Activated CD4-positive, alpha-beta T cell treated with anti-CD3 and anti-CD28 coated beads, Interleukin-2, amount 10 ng/mL, durations not matched to agents 24 days and 14 days (primary cell): ENCODE results near the gene PTPRT. TPM values are rescaled to one million over a fixed set of nuclear protein-coding genes. Genes with fewer than 3 reads are reported as not detected.

Experiments used
- DNase-seq: peaks from one replicate; pipeline ENCODE4 v3.0.0; 2022
- H3K27ac Mint-ChIP-seq: one replicate; pipeline ENCODE4 v1.8.0; 2022; ENCODE audit warnings: mild to moderate bottlenecking, mixed read lengths
- H3K27me3 Mint-ChIP-seq: one replicate; pipeline ENCODE4 v1.8.0; 2022; ENCODE audit warnings: mixed read lengths
- H3K36me3 Mint-ChIP-seq: one replicate; pipeline ENCODE4 v1.8.0; 2022; ENCODE audit warnings: low read depth, mild to moderate bottlenecking, mixed read lengths
- H3K4me1 Mint-ChIP-seq: one replicate; pipeline ENCODE4 v1.8.0; 2021; ENCODE audit warnings: mixed read lengths
- H3K4me3 Mint-ChIP-seq: one replicate; pipeline ENCODE4 v1.8.0; 2022; ENCODE audit warnings: mild to moderate bottlenecking, moderate library complexity, mixed read lengths
- H3K9me3 Mint-ChIP-seq: one replicate; pipeline ENCODE4 v1.8.0; 2021; ENCODE audit warnings: mixed read lengths
- intact Hi-C: fragments of 100-400 bp; cut with micrococcal nuclease; formaldehyde crosslinking; loops from one replicate; pipeline ENCODE4 v1.15.1; 2023
- total RNA-seq: library from RNA; stranded (reverse); gene quantifications from 2 replicates; pipeline ENCODE4 v1.2.3, GENCODE V29; 2022

The PTPRT gene
- total RNA-seq, 1 donor from 2014 or later = not detected

GRCh38 chr20:42978184-42978974, 211.3 kb downstream of the PTPRT start:
- H3K27ac Mint-ChIP-seq = no peak overlapping the region
- no peak overlapping the region for H3K4me3 Mint-ChIP-seq
- no peaks in the 10 kb centered on the region for H3K27me3 Mint-ChIP-seq
- H3K36me3 Mint-ChIP-seq = no peaks in the 10 kb centered on the region
- no peak for DNase-seq
- no peaks in the 10 kb centered on the region for H3K4me1 Mint-ChIP-seq
- intact Hi-C loops = no loop called here
- H3K9me3 Mint-ChIP-seq = peaks cover 4% of the 10 kb centered on the region

DNA sequence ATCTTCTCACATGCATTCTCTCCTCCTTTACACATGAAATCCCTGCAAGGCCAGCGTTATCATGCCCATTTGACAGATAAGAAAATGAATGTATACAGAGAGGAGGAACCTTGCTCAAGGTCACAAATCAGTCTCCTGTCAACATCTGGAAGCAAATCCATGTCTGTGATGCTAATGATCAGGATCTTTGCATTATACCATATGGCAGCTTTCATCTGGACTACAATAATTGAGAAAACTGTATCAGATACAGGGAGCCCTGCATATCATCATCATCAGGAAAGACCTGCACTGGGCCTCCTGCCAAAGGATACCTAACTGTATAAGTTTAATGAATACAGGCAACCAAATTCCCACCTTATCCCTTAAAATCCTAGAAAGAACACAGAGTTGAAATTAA, 213.7 kb downstream of the PTPRT start:
- H3K4me1 Mint-ChIP-seq = no peaks in the 10 kb centered on the region

DNA sequence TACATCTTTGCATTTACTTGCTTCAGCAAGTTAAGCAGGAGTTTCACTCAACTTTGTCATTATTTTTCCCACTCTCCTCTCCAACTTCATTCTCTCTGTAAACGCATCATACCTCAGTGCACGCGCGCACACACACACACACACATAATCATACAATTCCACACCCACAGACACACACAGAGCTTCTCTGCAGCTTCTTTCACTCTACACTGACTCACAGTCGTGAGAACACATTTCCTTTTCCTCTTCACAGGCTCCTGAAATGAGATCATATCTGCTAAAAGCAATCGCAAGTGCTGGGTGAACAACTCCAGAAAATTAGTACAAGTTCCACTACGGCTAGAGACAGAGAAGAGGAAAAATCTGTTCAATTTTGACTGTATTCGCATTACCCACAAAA, 215.4 kb downstream of the PTPRT start:
- Mint-ChIP-seq H3K27ac (no peak overlapping the region), H3K36me3 (no peaks in the 10 kb centered on the region), H3K9me3 (peaks cover 4% of the 10 kb centered on the region), H3K4me3 (no peak overlapping the region), H3K27me3 (no peaks in the 10 kb centered on the region), H3K4me1 (no peaks in the 10 kb centered on the region)
- intact Hi-C loops = no loop called here
- no peak for DNase-seq

More for the DNA sequence above, 213.7 kb downstream of the PTPRT start:
- no peak overlapping the region for H3K4me3 Mint-ChIP-seq
- peaks cover 4% of the 10 kb centered on the region for H3K9me3 Mint-ChIP-seq
- H3K36me3 Mint-ChIP-seq = no peaks in the 10 kb centered on the region
- no peak for DNase-seq
- intact Hi-C loops = no loop called here
- H3K27ac Mint-ChIP-seq = no peak overlapping the region
- H3K27me3 Mint-ChIP-seq = no peaks in the 10 kb centered on the region

- H3K27ac Mint-ChIP-seq = no peak overlapping the region
- H3K4me1 Mint-ChIP-seq = no peaks in the 10 kb centered on the region
Measured at GRCh38 chr20:42972591-42972990, 217.1 kb downstream of the PTPRT start.

DNA sequence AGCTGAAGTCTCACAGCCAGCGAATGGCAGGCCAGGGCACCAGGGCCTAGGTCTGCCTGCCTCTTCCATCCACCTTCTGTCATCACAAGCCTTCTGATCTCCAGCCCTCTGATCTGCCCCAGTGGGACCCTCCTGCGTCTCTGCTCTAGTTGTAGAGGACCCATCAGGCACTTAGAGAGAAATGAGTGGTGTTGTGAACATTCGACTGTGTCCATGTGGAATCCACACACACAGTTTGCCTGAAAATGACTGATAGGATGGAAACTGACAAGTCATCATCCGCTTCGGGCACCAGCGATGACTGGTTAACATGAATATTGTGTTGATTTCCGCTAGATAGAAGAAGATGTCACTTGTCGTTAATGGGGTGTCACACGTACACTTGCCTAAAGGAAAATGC, 221.0 kb downstream of the PTPRT start:
- no peak for DNase-seq
- no peak overlapping the region for H3K27ac Mint-ChIP-seq
- intact Hi-C loops = no loop called here
- H3K4me3 Mint-ChIP-seq = no peak overlapping the region
- H3K36me3 Mint-ChIP-seq = no peaks in the 10 kb centered on the region
- H3K27me3 Mint-ChIP-seq = no peaks in the 10 kb centered on the region
- H3K4me1 Mint-ChIP-seq = no peaks in the 10 kb centered on the region
- no peaks in the 10 kb centered on the region for H3K9me3 Mint-ChIP-seq

More at GRCh38 chr20:42972591-42972990, 217.1 kb downstream of the PTPRT start:
- intact Hi-C loops = no loop called here
- H3K9me3 Mint-ChIP-seq = peaks cover 4% of the 10 kb centered on the region
- no peaks in the 10 kb centered on the region for H3K36me3 Mint-ChIP-seq
- no peak for DNase-seq
- H3K27me3 Mint-ChIP-seq = no peaks in the 10 kb centered on the region
- no peak overlapping the region for H3K4me3 Mint-ChIP-seq

- H3K27me3 Mint-ChIP-seq = no peaks in the 10 kb centered on the region
- DNase-seq = no peak
- no peak overlapping the region for H3K4me3 Mint-ChIP-seq
- no peaks in the 10 kb centered on the region for H3K9me3 Mint-ChIP-seq
- no peak overlapping the region for H3K27ac Mint-ChIP-seq
- H3K36me3 Mint-ChIP-seq = no peaks in the 10 kb centered on the region
- H3K4me1 Mint-ChIP-seq = no peaks in the 10 kb centered on the region
- intact Hi-C loops = no loop called here
Measured at GRCh38 chr20:42963796-42964195, 225.9 kb downstream of the PTPRT start.

DNA sequence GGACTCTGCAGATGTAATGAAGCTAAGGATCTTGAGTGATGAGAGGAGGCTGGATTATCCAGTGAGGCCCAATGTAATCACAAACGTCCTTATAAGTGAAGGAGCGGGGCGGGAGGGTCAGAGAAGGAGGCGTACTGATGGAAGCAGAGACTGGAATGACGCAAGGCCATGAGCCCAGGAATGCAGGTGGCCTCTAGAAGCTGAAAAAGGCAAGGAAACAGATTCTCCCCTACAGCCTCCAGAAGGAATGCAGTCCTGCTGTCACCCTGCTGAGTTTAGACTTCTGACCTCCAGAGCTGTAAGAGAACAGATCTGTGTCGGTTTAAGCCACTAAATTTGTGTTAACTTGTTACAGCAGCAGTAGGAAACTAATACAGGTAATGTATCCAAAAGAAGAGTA, 227.9 kb downstream of the PTPRT start:
- Mint-ChIP-seq H3K27me3 (no peaks in the 10 kb centered on the region), H3K4me3 (no peak overlapping the region), H3K36me3 (no peaks in the 10 kb centered on the region), H3K9me3 (no peaks in the 10 kb centered on the region), H3K4me1 (no peaks in the 10 kb centered on the region), H3K27ac (no peak overlapping the region)
- no peak for DNase-seq
- intact Hi-C loops = no loop called here

- H3K27me3 Mint-ChIP-seq = no peaks in the 10 kb centered on the region
- intact Hi-C loops = no loop called here
- no peak overlapping the region for H3K27ac Mint-ChIP-seq
- no peaks in the 10 kb centered on the region for H3K9me3 Mint-ChIP-seq
- H3K4me1 Mint-ChIP-seq = no peaks in the 10 kb centered on the region
- no peaks in the 10 kb centered on the region for H3K36me3 Mint-ChIP-seq
- no peak overlapping the region for H3K4me3 Mint-ChIP-seq
- DNase-seq = no peak
Measured at GRCh38 chr20:42959996-42960395, 229.7 kb downstream of the PTPRT start.

DNA sequence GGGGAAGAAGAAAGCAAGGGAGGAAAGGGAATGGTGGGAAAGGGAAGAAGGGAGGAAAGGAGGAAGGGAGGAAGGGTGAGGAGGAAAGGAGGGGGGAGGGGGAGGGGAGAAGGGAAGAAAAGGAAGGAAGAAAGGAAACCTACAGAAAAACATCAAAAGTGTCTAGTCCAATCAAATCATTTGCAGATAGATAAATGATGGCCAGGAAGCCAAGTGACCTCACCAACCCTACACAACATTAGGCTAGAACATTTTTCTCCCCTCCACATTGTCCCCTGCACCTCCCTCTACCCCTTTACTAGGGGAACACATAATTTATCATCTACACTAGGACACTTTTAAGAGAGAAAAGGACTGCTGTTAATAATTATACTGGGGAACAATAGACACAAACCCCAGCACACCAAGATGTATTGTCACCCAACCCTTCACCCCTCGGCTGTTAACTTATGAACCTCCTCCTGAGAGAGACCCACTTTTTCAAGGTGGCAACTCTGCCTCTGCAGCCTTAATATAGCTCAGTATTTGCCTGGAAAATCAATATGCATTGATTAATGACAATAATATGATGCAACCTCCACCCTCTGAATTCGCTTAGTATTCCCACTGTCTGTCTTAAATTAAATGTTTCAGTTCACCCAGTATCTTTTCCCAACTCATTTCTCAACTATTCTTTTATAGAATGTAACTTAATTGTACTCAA, 231.2 kb downstream of the PTPRT start:
- Mint-ChIP-seq H3K36me3 (no peaks in the 10 kb centered on the region), H3K27ac (no peak overlapping the region), H3K4me3 (no peak overlapping the region), H3K4me1 (no peaks in the 10 kb centered on the region), H3K27me3 (no peaks in the 10 kb centered on the region), H3K9me3 (no peaks in the 10 kb centered on the region)
- intact Hi-C loops = no loop called here
- no peak for DNase-seq

- Mint-ChIP-seq H3K9me3 (no peaks in the 10 kb centered on the region), H3K4me1 (no peaks in the 10 kb centered on the region), H3K4me3 (no peak overlapping the region), H3K36me3 (no peaks in the 10 kb centered on the region), H3K27ac (no peak overlapping the region), H3K27me3 (no peaks in the 10 kb centered on the region)
- intact Hi-C loops = no loop called here
- no peak for DNase-seq
Measured at GRCh38 chr20:42957704-42958095, 232.0 kb downstream of the PTPRT start.

GRCh38 chr20:42957018-42957703, 232.5 kb downstream of the PTPRT start:
- no peaks in the 10 kb centered on the region for H3K27me3 Mint-ChIP-seq
- no peak overlapping the region for H3K4me3 Mint-ChIP-seq
- H3K9me3 Mint-ChIP-seq = no peaks in the 10 kb centered on the region
- no peak overlapping the region for H3K27ac Mint-ChIP-seq
- H3K4me1 Mint-ChIP-seq = no peaks in the 10 kb centered on the region
- no peaks in the 10 kb centered on the region for H3K36me3 Mint-ChIP-seq
- no peak for DNase-seq
- intact Hi-C loops = no loop called here

- H3K9me3 Mint-ChIP-seq = no peaks in the 10 kb centered on the region
- intact Hi-C loops = no loop called here
- no peaks in the 10 kb centered on the region for H3K27me3 Mint-ChIP-seq
- no peaks in the 10 kb centered on the region for H3K4me1 Mint-ChIP-seq
- no peak for DNase-seq
- H3K36me3 Mint-ChIP-seq = no peaks in the 10 kb centered on the region
- no peak overlapping the region for H3K27ac Mint-ChIP-seq
- H3K4me3 Mint-ChIP-seq = no peak overlapping the region
Measured at GRCh38 chr20:42955713-42956112, 234.0 kb downstream of the PTPRT start.

DNA sequence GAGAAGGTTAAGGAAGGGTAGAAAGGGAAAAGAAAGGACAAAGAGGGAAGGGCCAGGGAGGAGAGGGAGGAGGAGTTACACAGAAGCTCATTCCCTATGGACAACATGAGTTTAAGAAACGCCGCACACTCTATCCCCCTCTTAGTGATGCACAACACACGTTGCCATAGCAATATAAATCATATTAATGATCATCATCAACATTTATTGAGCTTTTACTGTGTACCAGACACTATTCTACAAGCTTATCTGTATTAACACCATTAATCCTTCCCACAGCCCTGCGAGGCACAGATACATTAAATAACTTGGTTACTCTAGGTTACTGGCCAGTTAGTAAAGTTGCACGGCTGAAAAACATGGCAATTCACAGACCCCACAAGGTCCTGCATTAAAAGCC, 234.8 kb downstream of the PTPRT start:
- H3K27ac Mint-ChIP-seq = no peak overlapping the region
- no peaks in the 10 kb centered on the region for H3K4me1 Mint-ChIP-seq
- H3K36me3 Mint-ChIP-seq = no peaks in the 10 kb centered on the region
- no peak overlapping the region for H3K4me3 Mint-ChIP-seq
- no peak for DNase-seq
- H3K9me3 Mint-ChIP-seq = no peaks in the 10 kb centered on the region
- H3K27me3 Mint-ChIP-seq = no peaks in the 10 kb centered on the region
- intact Hi-C loops = no loop called here

DNA sequence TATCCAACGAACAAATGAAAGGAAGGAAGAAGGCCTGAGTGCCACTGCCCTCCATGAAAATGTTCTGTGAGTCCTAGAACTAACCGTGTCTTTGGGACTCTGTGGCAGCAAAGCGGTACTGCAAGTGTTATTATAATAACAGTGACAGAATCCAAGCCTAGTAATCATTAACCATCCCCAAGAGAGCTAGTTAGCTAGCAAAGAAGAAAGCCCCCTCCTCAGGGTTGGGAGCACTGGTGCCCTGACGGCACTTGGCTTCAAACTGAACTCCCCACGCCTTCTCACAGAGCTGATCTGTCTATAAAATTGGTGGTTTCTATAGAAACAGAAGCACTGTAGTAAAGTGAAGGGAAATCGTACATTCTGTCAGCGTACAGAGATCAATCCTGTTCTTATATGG, 239.8 kb downstream of the PTPRT start:
- no peak overlapping the region for H3K27ac Mint-ChIP-seq
- H3K27me3 Mint-ChIP-seq = no peaks in the 10 kb centered on the region
- no peak for DNase-seq
- no peaks in the 10 kb centered on the region for H3K36me3 Mint-ChIP-seq
- H3K4me1 Mint-ChIP-seq = no peaks in the 10 kb centered on the region
- intact Hi-C loops = no loop called here
- no peak overlapping the region for H3K4me3 Mint-ChIP-seq
- peaks cover 6% of the 10 kb centered on the region for H3K9me3 Mint-ChIP-seq
